Stomach (tissue), 4 donors: ENCODE results near the gene GABRG3.

ENCODE experiments used
- POLR2A ChIP-seq, 4 donors: fragments of 450-650 bp; IDR thresholded peaks; one replicate each; pipeline ENCODE4 v1.6.1; 2016; ENCODE audit warnings: antibody characterized with exemption in 4 of 4, control low read depth in 2 of 4, mild to moderate bottlenecking in 1 of 4, moderate library complexity in 1 of 4
- POLR2AphosphoS5 ChIP-seq, 3 donors: sonication (generic); formaldehyde crosslinking; IDR thresholded peaks; one replicate each; pipeline ENCODE4 v1.6.1; 2016; ENCODE audit warnings: antibody characterized with exemption in 3 of 3
- TF ChIP-seq, protein P1 (sequence below), 7 experiments: fragments of 450-650 bp in 4 of 7; fragments of 200-600 bp in 3 of 7; sonication (generic) in 3 of 7; IDR thresholded peaks; one replicate each; pipeline ENCODE4 v1.5.1; 2016 to 2019; ENCODE audit warnings: antibody characterized with exemption in 7 of 7, control low read depth in 2 of 7, mild to moderate bottlenecking in 1 of 7

DNA sequence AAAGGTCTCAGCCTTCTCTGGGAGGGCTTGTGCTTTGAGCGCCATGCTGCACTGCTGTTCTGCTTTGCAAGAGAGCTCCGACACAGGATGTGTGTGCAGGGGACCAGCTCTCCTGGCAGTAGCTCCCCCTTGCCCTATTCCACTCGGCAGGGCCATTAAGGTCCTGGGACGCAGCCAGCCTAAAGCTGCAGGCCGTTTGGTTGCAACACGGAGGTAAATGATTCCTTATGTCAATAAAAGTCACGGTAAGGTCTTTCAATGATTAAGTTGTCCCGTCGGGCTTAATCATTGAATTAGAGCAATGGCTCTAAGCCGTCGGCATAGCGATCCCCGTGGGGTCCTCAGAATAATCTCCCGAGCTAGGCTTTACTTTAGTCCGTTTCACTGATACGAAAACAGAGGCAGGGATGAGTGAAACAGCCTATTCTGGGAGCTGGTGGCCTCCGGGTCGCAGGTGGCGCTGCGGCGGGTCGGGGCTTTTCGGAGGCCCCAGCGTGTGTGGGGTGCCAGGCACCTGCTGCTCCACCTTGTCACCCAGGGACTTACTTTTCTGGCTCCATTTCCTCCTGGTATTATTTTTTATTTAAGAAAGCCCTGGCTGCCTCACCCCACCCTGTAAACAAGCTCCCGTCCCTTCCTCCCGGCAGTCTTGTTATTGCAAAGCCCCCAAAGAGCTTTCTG is 603.0 kb downstream of the GABRG3 start:
- TF ChIP-seq, protein P1, sequence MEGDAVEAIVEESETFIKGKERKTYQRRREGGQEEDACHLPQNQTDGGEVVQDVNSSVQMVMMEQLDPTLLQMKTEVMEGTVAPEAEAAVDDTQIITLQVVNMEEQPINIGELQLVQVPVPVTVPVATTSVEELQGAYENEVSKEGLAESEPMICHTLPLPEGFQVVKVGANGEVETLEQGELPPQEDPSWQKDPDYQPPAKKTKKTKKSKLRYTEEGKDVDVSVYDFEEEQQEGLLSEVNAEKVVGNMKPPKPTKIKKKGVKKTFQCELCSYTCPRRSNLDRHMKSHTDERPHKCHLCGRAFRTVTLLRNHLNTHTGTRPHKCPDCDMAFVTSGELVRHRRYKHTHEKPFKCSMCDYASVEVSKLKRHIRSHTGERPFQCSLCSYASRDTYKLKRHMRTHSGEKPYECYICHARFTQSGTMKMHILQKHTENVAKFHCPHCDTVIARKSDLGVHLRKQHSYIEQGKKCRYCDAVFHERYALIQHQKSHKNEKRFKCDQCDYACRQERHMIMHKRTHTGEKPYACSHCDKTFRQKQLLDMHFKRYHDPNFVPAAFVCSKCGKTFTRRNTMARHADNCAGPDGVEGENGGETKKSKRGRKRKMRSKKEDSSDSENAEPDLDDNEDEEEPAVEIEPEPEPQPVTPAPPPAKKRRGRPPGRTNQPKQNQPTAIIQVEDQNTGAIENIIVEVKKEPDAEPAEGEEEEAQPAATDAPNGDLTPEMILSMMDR (IDR thresholded peaks at IDR 0.05), result no peak
- no peak for TF ChIP-seq POLR2A (IDR thresholded peaks at IDR 0.05)
- TF ChIP-seq POLR2AphosphoS5 (IDR thresholded peaks at IDR 0.05), result no peak
